GM12801 (cell line): ENCODE results near the gene PEX12.

Experiments used
- CTCF ChIP-seq: IDR thresholded peaks from one replicate; pipeline ENCODE4 v1.5.1; 2011; ENCODE audit warnings: control low read depth; ENCODE audit not compliant: insufficient read length; ENCODE audit errors: extremely low read depth

The PEX12 gene

GRCh38 chr17:35534576-35535093, 43.7 kb downstream of the PEX12 start:
- TF ChIP-seq CTCF, result no peak

GRCh38 chr17:35531160-35531559, 47.2 kb downstream of the PEX12 start:
- no peak for TF ChIP-seq CTCF

GRCh38 chr17:35529866-35530265, 48.5 kb downstream of the PEX12 start:
- no peak for TF ChIP-seq CTCF
